IPS-15b (cell line): ENCODE results near the gene CARD14.
A peak's percentile ranks its signal among the peaks of the same experiment; 100 is the strongest.
"Not testable (repeated sequence)": the region's sequence is repeated elsewhere in the genome, so short reads cannot be mapped to it uniquely, and the experiment has no call there.

ENCODE experiments used
- H3K27me3 ChIP-seq: one replicate; pipeline ENCODE4 v1.6.1; 2013; ENCODE audit warnings: low read length; ENCODE audit not compliant: control insufficient read depth, insufficient read depth
- H3K36me3 ChIP-seq: one replicate; pipeline ENCODE4 v1.6.1; 2013; ENCODE audit warnings: low read length; ENCODE audit not compliant: control insufficient read depth, insufficient read depth
- H3K4me1 ChIP-seq: one replicate; pipeline ENCODE4 v1.6.1; 2013; ENCODE audit warnings: mild to moderate bottlenecking, low read length; ENCODE audit not compliant: control insufficient read depth, insufficient read depth
- H3K4me3 ChIP-seq: one replicate; pipeline ENCODE4 v1.5.1; 2013; ENCODE audit warnings: low read depth, low read length
- H3K9ac ChIP-seq: one replicate; pipeline ENCODE4 v1.6.1; 2013; ENCODE audit warnings: low read depth, mild to moderate bottlenecking, low read length
- H3K9me3 ChIP-seq: one replicate; pipeline ENCODE4 v1.6.1; 2013; ENCODE audit warnings: mild to moderate bottlenecking, low read length; ENCODE audit not compliant: control insufficient read depth, insufficient read depth

Gene CARD14

GRCh38 chr17:80154166-80154565, 15.7 kb upstream of the CARD14 start:
- peaks cover 2% of the 10 kb centered on the region for H3K27me3 ChIP-seq
- peaks cover 16% of the 10 kb centered on the region for H3K4me1 ChIP-seq
- H3K9ac ChIP-seq = no peak overlapping the region
- H3K4me3 ChIP-seq = peak overlapping the region; percentile 27
- H3K9me3 ChIP-seq = peaks cover 2% of the 10 kb centered on the region
- H3K36me3 ChIP-seq = no peaks in the 10 kb centered on the region

GRCh38 chr17:80155600-80155999, 14.2 kb upstream of the CARD14 start:
- not testable (repeated sequence) for H3K9me3 ChIP-seq, H3K27me3 ChIP-seq, H3K9ac ChIP-seq

DNA sequence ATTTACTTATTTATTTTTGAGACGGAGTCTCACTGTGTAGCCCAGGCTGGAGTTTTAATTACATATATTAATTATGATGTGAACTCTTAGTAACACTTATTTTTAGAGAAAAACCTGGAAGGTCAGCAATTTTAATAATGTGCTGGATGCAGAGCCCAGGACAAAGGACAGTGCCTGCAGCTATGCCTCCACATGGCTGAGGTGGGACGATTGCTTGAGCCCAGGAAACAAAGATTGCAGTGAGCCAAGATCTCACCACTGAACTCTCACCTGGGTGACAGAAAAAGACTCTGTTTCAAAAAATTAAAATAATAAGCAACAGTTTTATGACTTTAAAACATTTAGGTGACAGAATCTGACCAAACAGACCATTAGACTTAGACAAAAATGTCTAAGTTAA, 11.0 kb upstream of the CARD14 start:
- H3K9me3 ChIP-seq = peaks cover 2% of the 10 kb centered on the region
- no peaks in the 10 kb centered on the region for H3K27me3 ChIP-seq
- H3K36me3 ChIP-seq = no peaks in the 10 kb centered on the region
- H3K9ac ChIP-seq = no peak overlapping the region
- H3K4me1 ChIP-seq = peaks cover 11% of the 10 kb centered on the region
- H3K4me3 ChIP-seq = no peak overlapping the region

More at GRCh38 chr17:80155600-80155999, 14.2 kb upstream of the CARD14 start:
- peaks cover 25% of the 10 kb centered on the region for H3K4me1 ChIP-seq
- H3K4me3 ChIP-seq, H3K36me3 ChIP-seq: not testable (repeated sequence)

GRCh38 chr17:80160536-80160935, 9.3 kb upstream of the CARD14 start:
- H3K9ac ChIP-seq = no peak overlapping the region
- H3K36me3 ChIP-seq = no peaks in the 10 kb centered on the region
- peaks cover 8% of the 10 kb centered on the region for H3K4me1 ChIP-seq
- H3K9me3 ChIP-seq = peaks cover 2% of the 10 kb centered on the region
- H3K27me3 ChIP-seq = no peaks in the 10 kb centered on the region
- no peak overlapping the region for H3K4me3 ChIP-seq

DNA sequence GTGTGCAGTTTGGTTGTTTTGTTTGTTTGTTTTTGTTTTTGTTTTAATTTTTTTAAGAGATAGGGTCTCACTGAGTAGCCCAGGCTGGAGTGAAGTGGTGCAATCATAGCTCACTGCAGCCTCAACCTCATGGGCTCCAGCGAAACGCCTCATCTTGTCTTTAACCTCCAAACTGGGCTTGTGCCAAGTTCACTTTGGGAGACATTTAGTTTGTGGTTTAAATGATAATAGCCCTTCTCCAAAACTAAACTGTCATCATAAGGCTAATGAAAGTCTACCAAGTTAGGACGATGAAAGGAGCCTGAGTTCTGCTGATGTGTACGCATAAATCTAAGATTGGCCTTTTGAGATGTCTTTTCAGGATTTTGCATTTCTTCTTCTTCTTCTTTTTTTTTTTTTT, 6.5 kb upstream of the CARD14 start:
- no peak overlapping the region for H3K9ac ChIP-seq
- H3K27me3 ChIP-seq = no peaks in the 10 kb centered on the region
- no peak overlapping the region for H3K4me3 ChIP-seq
- H3K36me3 ChIP-seq = no peaks in the 10 kb centered on the region
- H3K9me3 ChIP-seq = no peaks in the 10 kb centered on the region
- H3K4me1 ChIP-seq = peaks cover 8% of the 10 kb centered on the region

DNA sequence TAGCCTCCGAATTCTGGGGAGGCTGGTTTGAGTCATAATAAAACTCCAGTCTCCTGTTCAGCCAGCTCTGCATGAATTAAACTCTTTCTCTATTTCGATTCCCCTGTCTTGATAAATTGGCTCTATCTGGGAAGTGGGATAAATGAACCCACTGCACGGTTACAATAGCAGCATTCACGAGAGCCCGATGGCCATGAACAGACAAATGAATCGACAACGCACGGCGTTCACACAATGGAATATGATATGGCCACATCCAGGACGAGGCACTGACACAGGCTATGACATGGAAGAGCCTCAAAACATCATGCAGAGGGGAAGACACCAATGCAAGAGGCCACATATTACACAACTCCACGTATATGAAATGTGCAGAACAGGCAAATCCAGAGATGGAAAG, 5.6 kb upstream of the CARD14 start:
- peaks cover 8% of the 10 kb centered on the region for H3K4me1 ChIP-seq

DNA sequence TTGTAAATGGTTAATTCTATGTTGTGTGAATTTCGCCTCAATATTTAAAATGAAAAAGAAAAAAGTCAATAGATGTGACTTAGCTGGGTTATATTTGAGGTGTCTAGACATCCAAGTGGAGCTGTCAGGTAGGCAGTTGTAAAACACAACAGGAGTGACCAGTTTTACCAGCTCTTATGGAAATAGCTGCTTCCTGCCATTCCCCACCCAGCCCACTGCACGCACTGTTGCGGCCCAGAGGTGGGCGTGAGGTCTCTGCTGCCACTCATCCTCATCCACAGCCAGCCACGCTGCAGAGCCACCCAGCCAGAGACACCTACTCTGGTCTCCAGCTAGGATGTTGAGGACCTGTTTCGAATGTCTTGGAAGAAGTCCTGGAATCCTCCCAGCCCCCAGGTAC, 3.4 kb upstream of the CARD14 start:
- Histone ChIP-seq H3K4me3 (no peak overlapping the region), H3K27me3 (no peaks in the 10 kb centered on the region), H3K9me3 (no peaks in the 10 kb centered on the region), H3K36me3 (no peaks in the 10 kb centered on the region), H3K4me1 (no peaks in the 10 kb centered on the region), H3K9ac (no peak overlapping the region)

More for the DNA sequence above, 5.6 kb upstream of the CARD14 start:
- H3K4me3 ChIP-seq = no peak overlapping the region
- H3K9ac ChIP-seq = no peak overlapping the region
- no peaks in the 10 kb centered on the region for H3K27me3 ChIP-seq
- no peaks in the 10 kb centered on the region for H3K36me3 ChIP-seq
- no peaks in the 10 kb centered on the region for H3K9me3 ChIP-seq

DNA sequence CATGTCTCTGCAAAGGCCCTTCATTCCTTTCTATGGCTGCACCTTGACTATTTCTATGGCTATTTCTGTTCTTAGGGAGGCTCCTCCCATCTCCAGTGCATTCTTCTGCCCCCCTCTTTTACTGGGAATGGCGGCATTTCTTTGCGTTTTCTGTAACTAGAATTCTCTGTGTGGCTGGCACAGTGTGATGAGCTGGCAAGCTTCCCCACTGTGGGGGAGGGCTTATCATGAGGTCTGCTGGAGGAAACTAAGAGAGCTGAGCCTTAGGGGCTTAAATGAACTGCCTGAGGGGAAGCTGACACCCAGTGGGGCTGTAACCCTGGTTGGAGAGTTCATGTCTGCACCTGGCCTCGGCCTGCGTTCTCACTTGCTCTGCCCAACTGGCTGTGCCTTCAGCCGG, 1.5 kb upstream of the CARD14 start:
- Histone ChIP-seq H3K36me3 (no peaks in the 10 kb centered on the region), H3K9ac (no peak overlapping the region), H3K4me3 (no peak overlapping the region), H3K27me3 (no peaks in the 10 kb centered on the region), H3K9me3 (no peaks in the 10 kb centered on the region), H3K4me1 (no peaks in the 10 kb centered on the region)

GRCh38 chr17:80169107-80169506, 723 bp upstream of the CARD14 start:
- Histone ChIP-seq H3K27me3 (no peaks in the 10 kb centered on the region), H3K4me1 (no peaks in the 10 kb centered on the region), H3K9me3 (no peaks in the 10 kb centered on the region), H3K36me3 (no peaks in the 10 kb centered on the region), H3K9ac (no peak overlapping the region), H3K4me3 (no peak overlapping the region)

DNA sequence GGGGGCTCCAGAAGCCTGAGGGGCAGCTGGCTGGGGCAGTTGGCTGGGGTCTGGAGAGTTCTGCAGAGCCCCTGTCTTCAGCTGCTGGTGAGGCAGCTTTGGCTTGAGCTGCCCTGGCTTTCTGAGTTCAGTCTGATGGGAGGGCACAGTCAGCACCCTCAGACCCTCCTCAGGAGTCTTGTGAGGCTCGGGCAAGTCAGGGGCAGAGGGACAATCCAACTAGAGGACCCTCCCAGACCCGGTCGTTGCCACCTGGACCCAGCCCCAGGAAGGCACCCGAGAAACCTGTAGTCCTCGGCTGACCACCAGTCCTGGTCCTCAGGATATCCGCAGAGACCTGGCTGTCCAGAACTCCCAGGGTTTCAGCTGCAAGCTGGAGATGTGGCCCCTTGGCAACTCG, 1.9 kb downstream of the CARD14 start:
- Histone ChIP-seq H3K9ac (no peak overlapping the region), H3K9me3 (no peaks in the 10 kb centered on the region), H3K27me3 (no peaks in the 10 kb centered on the region), H3K4me3 (no peak overlapping the region), H3K36me3 (no peaks in the 10 kb centered on the region), H3K4me1 (no peaks in the 10 kb centered on the region)

DNA sequence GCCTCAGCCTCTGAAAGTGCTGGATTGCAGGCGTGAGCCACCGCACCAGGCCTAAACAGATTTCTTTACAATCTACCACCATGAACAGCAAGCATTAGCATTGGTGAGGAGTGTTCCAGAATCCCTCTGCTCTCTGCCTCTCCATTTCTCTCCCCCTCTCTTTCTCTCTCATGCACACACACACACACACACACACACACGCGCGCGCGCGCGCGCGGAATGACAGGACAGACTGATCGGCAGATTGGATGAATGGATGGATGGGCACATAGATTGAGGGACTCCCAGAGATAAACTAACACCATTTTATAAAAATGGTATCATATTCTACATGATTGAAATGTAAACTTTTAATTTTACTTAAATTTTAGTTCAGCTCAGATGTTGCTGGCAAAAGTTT, 3.3 kb downstream of the CARD14 start:
- no peaks in the 10 kb centered on the region for H3K9me3 ChIP-seq
- H3K27me3 ChIP-seq = no peaks in the 10 kb centered on the region
- H3K4me3 ChIP-seq = no peak overlapping the region
- H3K36me3 ChIP-seq = no peaks in the 10 kb centered on the region
- no peak overlapping the region for H3K9ac ChIP-seq
- no peaks in the 10 kb centered on the region for H3K4me1 ChIP-seq

GRCh38 chr17:80173916-80174315, 4.1 kb downstream of the CARD14 start:
- no peaks in the 10 kb centered on the region for H3K36me3 ChIP-seq
- H3K27me3 ChIP-seq = no peaks in the 10 kb centered on the region
- H3K4me1 ChIP-seq = no peaks in the 10 kb centered on the region
- H3K9ac ChIP-seq = no peak overlapping the region
- no peak overlapping the region for H3K4me3 ChIP-seq
- no peaks in the 10 kb centered on the region for H3K9me3 ChIP-seq

- H3K4me1 ChIP-seq = no peaks in the 10 kb centered on the region
- H3K36me3 ChIP-seq = no peaks in the 10 kb centered on the region
- H3K9me3 ChIP-seq = no peaks in the 10 kb centered on the region
- H3K9ac ChIP-seq = no peak overlapping the region
- H3K27me3 ChIP-seq = no peaks in the 10 kb centered on the region
- no peak overlapping the region for H3K4me3 ChIP-seq
Observed at GRCh38 chr17:80176757-80177156, 6.9 kb downstream of the CARD14 start.
